CD8-positive, alpha-beta memory T cell (primary cell): Measurements from ENCODE around the gene RPS21. TPM values are rescaled to one million over a fixed set of nuclear protein-coding genes. Genes with fewer than 3 reads are reported as not detected.

Experiments used
- CTCF ChIA-PET: fragments of 350-600 bp; sonication (Branson Sonifier 250); formaldehyde crosslinking; loops from one replicate; lab custom pipeline; 2021; ENCODE audit warnings: antibody characterized with exemption; lab: Charles Lee
- POLR2A ChIA-PET: fragments of 350-600 bp; sonication (Branson Sonifier 250); formaldehyde crosslinking; loops from one replicate; lab custom pipeline; 2021; ENCODE audit warnings: antibody characterized with exemption; lab: Charles Lee
- DNase-seq, 5 donors: peaks; one replicate each; pipeline versions ENCODE4 v3.0.0 to v3.0.0-alpha.2; 2020 to 2022; ENCODE audit warnings: mixed read lengths in 1 of 5
- H3K27ac ChIP-seq: one replicate; pipeline ENCODE4 v1.7.0; 2013; ENCODE audit warnings: low read depth, mild to moderate bottlenecking, low read length, moderate library complexity
- H3K27me3 ChIP-seq: 2 replicates; pipeline ENCODE4 v1.7.0; 2013; ENCODE audit warnings: low read length, mild to moderate bottlenecking; ENCODE audit not compliant: insufficient read depth, poor library complexity, severe bottlenecking
- H3K36me3 ChIP-seq: 2 replicates; pipeline ENCODE4 v1.7.0; 2013; ENCODE audit warnings: mild to moderate bottlenecking, low read length, moderate library complexity; ENCODE audit not compliant: insufficient read depth
- H3K4me1 ChIP-seq: 2 replicates; pipeline ENCODE4 v1.7.0; 2013; ENCODE audit warnings: mild to moderate bottlenecking, low read length, moderate library complexity; ENCODE audit not compliant: insufficient read depth
- H3K4me3 ChIP-seq: 2 replicates; pipeline ENCODE4 v1.7.0; 2013; ENCODE audit warnings: mild to moderate bottlenecking, low read length
- H3K9me3 ChIP-seq: 2 replicates; pipeline ENCODE4 v1.7.0; 2013; ENCODE audit warnings: mild to moderate bottlenecking, low read length
- H3K27ac Mint-ChIP-seq, 8 donors: one replicate each; pipeline ENCODE4 v1.8.0; 2020 to 2021; ENCODE audit warnings: mixed read lengths in 8 of 8, mild to moderate bottlenecking in 6 of 8, inconsistent platforms in 3 of 8, moderate library complexity in 3 of 8
- H3K27me3 Mint-ChIP-seq, 2 donors: one replicate each; pipeline ENCODE4 v1.8.0; 2020 to 2021; ENCODE audit warnings: mixed read lengths in 2 of 2, mild to moderate bottlenecking in 1 of 2, moderate library complexity in 1 of 2
- H3K36me3 Mint-ChIP-seq, 3 donors: one replicate each; pipeline ENCODE4 v1.8.0; 2020 to 2021; ENCODE audit warnings: mixed read lengths in 3 of 3, inconsistent platforms in 1 of 3, mild to moderate bottlenecking in 1 of 3
- H3K4me1 Mint-ChIP-seq, 3 donors: one replicate each; pipeline ENCODE4 v1.8.0; 2020 to 2021; ENCODE audit warnings: mixed read lengths in 3 of 3, inconsistent platforms in 1 of 3, mild to moderate bottlenecking in 1 of 3
- H3K4me3 Mint-ChIP-seq, 7 donors: one replicate each; pipeline ENCODE4 v1.8.0; 2020 to 2021; ENCODE audit warnings: mixed read lengths in 7 of 7, mild to moderate bottlenecking in 6 of 7, moderate library complexity in 4 of 7, inconsistent platforms in 2 of 7
- H3K9me3 Mint-ChIP-seq, 5 donors: one replicate each; pipeline ENCODE4 v1.8.0; 2020 to 2022; ENCODE audit warnings: mixed read lengths in 5 of 5, mild to moderate bottlenecking in 3 of 5, moderate library complexity in 2 of 5, inconsistent platforms in 1 of 5
- polyA plus RNA-seq: library from polyadenylated mRNA; unstranded; fragments of 300-500 nt; fragmentation: Illumina TruSeq; gene quantifications from one replicate; pipeline ENCODE4 v1.2.3, GENCODE V29; 2021
- total RNA-seq, 2 experiments: library from RNA; stranded (reverse); gene quantifications; one replicate each; pipeline ENCODE4 v1.2.3, GENCODE V29; 2021

Gene RPS21
- total and polyA plus RNA-seq, 3 experiments from 2014 or later = 2,034 to 2,161 (median 2,072) TPM

DNA sequence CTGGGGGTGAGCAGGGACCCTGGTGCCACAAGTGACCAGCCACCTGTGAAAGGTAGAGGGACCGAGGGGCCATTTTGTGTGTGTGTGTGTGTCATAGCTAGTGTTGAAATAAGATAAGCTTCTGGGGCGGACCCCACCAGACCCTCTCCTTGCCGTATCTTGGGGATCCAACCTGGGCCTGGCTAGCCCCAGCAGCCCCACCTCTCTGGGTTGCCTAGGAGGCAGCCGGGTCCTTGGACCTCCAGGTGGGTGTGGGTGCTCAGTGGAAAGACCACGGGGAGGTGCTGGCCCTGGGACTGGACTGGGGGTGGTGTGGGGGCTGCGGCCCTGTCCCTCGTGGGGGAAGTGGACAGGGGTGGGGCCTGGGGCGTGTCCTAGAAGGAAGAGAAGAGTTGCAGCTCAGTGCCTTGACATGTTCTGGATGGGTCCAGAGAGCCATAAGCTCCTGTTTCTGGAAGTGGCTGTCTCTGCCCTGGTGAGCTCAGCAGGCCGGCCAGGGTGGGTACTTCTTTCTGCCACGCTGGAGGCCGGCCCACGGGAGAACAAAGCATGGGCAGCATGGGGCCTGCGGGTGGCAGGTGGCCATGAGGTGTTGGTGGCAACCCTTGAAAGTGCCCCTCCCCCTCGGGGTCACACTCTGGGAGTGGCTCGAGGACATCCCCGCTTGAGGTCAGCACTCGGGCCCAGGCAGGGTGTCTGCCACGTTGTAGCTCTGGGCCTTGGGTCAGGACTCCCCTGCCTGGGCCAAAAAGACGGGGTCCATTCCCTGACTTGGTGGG, 32.0 kb downstream of the RPS21 start:
- no peaks in the 10 kb centered on the region for H3K36me3 Mint-ChIP-seq
- no peak overlapping the region for H3K4me3 Mint-ChIP-seq
- no peaks in the 10 kb centered on the region for H3K9me3 Mint-ChIP-seq
- Histone ChIP-seq H3K4me1 (no peaks in the 10 kb centered on the region), H3K27ac (no peak overlapping the region), H3K9me3 (no peaks in the 10 kb centered on the region), H3K36me3 (no peaks in the 10 kb centered on the region), H3K4me3 (no peak overlapping the region), H3K27me3 (no peaks in the 10 kb centered on the region)
- no peak for DNase-seq
- H3K4me1 Mint-ChIP-seq = peaks cover 0 to 2% (median 0%) of the 10 kb centered on the region in 3 donors
- CTCF ChIA-PET = no interaction called here
- no peak overlapping the region for H3K27ac Mint-ChIP-seq
- POLR2A ChIA-PET = no interaction called here
- no peaks in the 10 kb centered on the region for H3K27me3 Mint-ChIP-seq

DNA sequence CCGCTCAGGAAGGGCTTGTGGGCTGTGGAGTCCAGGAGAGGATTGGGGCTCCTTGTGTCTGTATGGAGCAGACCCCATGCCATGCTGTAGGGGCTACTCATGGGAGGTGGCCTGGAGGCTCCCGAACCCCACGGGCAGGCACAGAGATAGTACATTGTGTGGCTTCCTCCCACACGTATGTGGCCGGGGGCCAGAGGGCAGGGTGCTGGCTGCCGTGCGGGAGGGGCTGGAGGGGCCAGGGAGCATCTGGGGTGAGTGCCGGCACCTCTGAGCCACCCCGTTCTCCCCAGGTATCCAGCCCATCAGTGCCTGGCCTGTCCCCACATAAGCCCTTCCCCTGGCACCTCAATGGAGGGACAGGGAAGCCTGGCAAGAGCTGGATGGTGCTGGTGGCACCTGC, 32.9 kb downstream of the RPS21 start:
- no peaks in the 10 kb centered on the region for H3K27me3 Mint-ChIP-seq
- Histone ChIP-seq H3K36me3 (no peaks in the 10 kb centered on the region), H3K27me3 (no peaks in the 10 kb centered on the region), H3K4me3 (no peak overlapping the region), H3K9me3 (no peaks in the 10 kb centered on the region), H3K27ac (no peak overlapping the region), H3K4me1 (no peaks in the 10 kb centered on the region)
- peaks cover 0 to 2% (median 0%) of the 10 kb centered on the region in 3 donors for H3K4me1 Mint-ChIP-seq
- no peak overlapping the region for H3K27ac Mint-ChIP-seq
- H3K36me3 Mint-ChIP-seq = no peaks in the 10 kb centered on the region
- CTCF ChIA-PET = no interaction called here
- no peak for DNase-seq
- H3K9me3 Mint-ChIP-seq = no peaks in the 10 kb centered on the region
- no peak overlapping the region for H3K4me3 Mint-ChIP-seq
- POLR2A ChIA-PET = no interaction called here

GRCh38 chr20:62420846-62421715, 34.2 kb downstream of the RPS21 start:
- Histone ChIP-seq H3K36me3 (no peaks in the 10 kb centered on the region), H3K9me3 (no peaks in the 10 kb centered on the region), H3K27ac (no peak overlapping the region), H3K4me3 (no peak overlapping the region), H3K27me3 (no peaks in the 10 kb centered on the region), H3K4me1 (no peaks in the 10 kb centered on the region)
- Mint-ChIP-seq H3K27ac (no peak overlapping the region), H3K4me1 (peaks cover 0 to 2% (median 0%) of the 10 kb centered on the region in 3 donors), H3K9me3 (no peaks in the 10 kb centered on the region), H3K36me3 (no peaks in the 10 kb centered on the region), H3K4me3 (no peak overlapping the region), H3K27me3 (no peaks in the 10 kb centered on the region)
- DNase-seq = no peak
- CTCF ChIA-PET = no interaction called here
- POLR2A ChIA-PET = no interaction called here

DNA sequence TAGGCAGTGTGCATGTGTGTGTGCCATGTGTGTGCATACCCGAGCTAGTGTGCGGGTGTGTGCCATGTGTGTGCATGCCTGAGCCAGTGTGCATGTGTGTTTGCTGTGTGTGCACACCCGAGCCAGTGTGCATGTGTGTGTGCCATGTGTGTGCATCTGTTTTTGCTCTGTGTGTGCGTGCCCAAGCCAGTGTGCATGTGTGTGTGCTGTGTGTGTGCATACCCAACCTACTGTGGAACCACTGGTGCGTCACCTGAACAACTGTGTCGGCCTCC, 34.8 kb downstream of the RPS21 start:
- no peak overlapping the region for H3K4me3 Mint-ChIP-seq
- ChIA-PET POLR2A (no interaction called here), CTCF (no interaction called here)
- no peaks in the 10 kb centered on the region for H3K27me3 ChIP-seq
- no peak for DNase-seq
- H3K36me3 ChIP-seq = no peaks in the 10 kb centered on the region
- no peaks in the 10 kb centered on the region for H3K9me3 Mint-ChIP-seq
- H3K4me1 ChIP-seq = no peaks in the 10 kb centered on the region
- no peaks in the 10 kb centered on the region for H3K9me3 ChIP-seq
- no peak overlapping the region for H3K27ac ChIP-seq
- H3K4me3 ChIP-seq = no peak overlapping the region
- peaks cover 0 to 2% (median 0%) of the 10 kb centered on the region in 3 donors for H3K4me1 Mint-ChIP-seq
- no peaks in the 10 kb centered on the region for H3K27me3 Mint-ChIP-seq
- H3K36me3 Mint-ChIP-seq = no peaks in the 10 kb centered on the region
- H3K27ac Mint-ChIP-seq = no peak overlapping the region

- no peak for DNase-seq
- H3K4me1 ChIP-seq = no peaks in the 10 kb centered on the region
- no peak overlapping the region for H3K27ac ChIP-seq
- ChIA-PET POLR2A (no interaction called here), CTCF (no interaction called here)
- peak overlapping the region in 1 of 7 donors; percentile 61 for H3K4me3 Mint-ChIP-seq
- no peaks in the 10 kb centered on the region for H3K9me3 ChIP-seq
- H3K9me3 Mint-ChIP-seq = no peaks in the 10 kb centered on the region
- H3K4me1 Mint-ChIP-seq = peaks cover 0 to 2% (median 0%) of the 10 kb centered on the region in 3 donors
- H3K36me3 ChIP-seq = no peaks in the 10 kb centered on the region
- H3K27ac Mint-ChIP-seq = no peak overlapping the region
- H3K27me3 Mint-ChIP-seq = no peaks in the 10 kb centered on the region
- no peaks in the 10 kb centered on the region for H3K36me3 Mint-ChIP-seq
- H3K4me3 ChIP-seq = no peak overlapping the region
- H3K27me3 ChIP-seq = no peaks in the 10 kb centered on the region
Observed at GRCh38 chr20:62422636-62423325, 35.9 kb downstream of the RPS21 start.

DNA sequence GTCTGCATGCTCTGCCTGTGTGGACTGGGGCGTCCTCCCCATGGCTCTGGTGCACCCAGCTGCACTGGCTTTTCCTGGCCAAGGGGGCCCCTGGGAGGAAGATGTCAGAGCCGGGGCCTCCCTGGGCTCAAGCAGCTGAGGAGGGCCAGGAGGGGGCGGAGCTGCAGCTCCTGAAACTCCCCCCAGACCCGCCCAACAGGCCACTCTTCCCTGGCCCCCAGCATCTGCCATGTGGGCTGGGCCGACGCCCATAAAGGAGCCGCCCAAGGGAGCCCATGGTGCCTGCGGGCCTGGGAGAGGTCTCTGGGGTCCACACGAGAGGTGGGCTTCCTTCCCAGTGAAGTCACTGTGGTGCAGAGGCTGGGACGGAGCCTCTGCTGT, 36.4 kb downstream of the RPS21 start:
- Histone ChIP-seq H3K27me3 (no peaks in the 10 kb centered on the region), H3K4me3 (no peak overlapping the region), H3K36me3 (no peaks in the 10 kb centered on the region), H3K9me3 (no peaks in the 10 kb centered on the region), H3K27ac (no peak overlapping the region), H3K4me1 (no peaks in the 10 kb centered on the region)
- Mint-ChIP-seq H3K27me3 (no peaks in the 10 kb centered on the region), H3K36me3 (no peaks in the 10 kb centered on the region), H3K9me3 (no peaks in the 10 kb centered on the region), H3K4me3 (no peak overlapping the region), H3K27ac (no peak overlapping the region), H3K4me1 (peaks cover 0 to 2% (median 0%) of the 10 kb centered on the region in 3 donors)
- POLR2A ChIA-PET = no interaction called here
- CTCF ChIA-PET = no interaction called here
- no peak for DNase-seq

- Histone ChIP-seq H3K4me3 (no peak overlapping the region), H3K4me1 (no peaks in the 10 kb centered on the region), H3K9me3 (no peaks in the 10 kb centered on the region), H3K36me3 (no peaks in the 10 kb centered on the region), H3K27ac (no peak overlapping the region), H3K27me3 (no peaks in the 10 kb centered on the region)
- no peaks in the 10 kb centered on the region for H3K9me3 Mint-ChIP-seq
- ChIA-PET CTCF (no interaction called here), POLR2A (no interaction called here)
- H3K36me3 Mint-ChIP-seq = no peaks in the 10 kb centered on the region
- H3K4me1 Mint-ChIP-seq = peaks cover 0 to 2% (median 0%) of the 10 kb centered on the region in 3 donors
- H3K27ac Mint-ChIP-seq = no peak overlapping the region
- DNase-seq = no peak
- H3K4me3 Mint-ChIP-seq = no peak overlapping the region
- H3K27me3 Mint-ChIP-seq = peaks cover 5 to 6% of the 10 kb centered on the region in 2 donors
Observed at GRCh38 chr20:62424249-62425107, 37.6 kb downstream of the RPS21 start.
